ENCODE data around the gene ELMO2. TPM values are rescaled to one million over a fixed set of nuclear protein-coding genes. Genes with fewer than 3 reads are reported as not detected.

Gene ELMO2
- total RNA-seq, 1 experiment from 2014 or later = 38.5 TPM

Other genes with a start within 250 kb of the ELMO2 start
- not detected in 2 replicates for gene CDH22, start 98.1 kb downstream of the ELMO2 start, total RNA-seq (2021)
- 4.4 and 4.5 TPM in 2 replicates for gene ZNF334, start 106.9 kb upstream of the ELMO2 start, total RNA-seq (2021)
- gene OCSTAMP, start 144.0 kb upstream of the ELMO2 start, total RNA-seq (2021) = not detected in 2 replicates
- gene SLC13A3, start 244.8 kb upstream of the ELMO2 start, total RNA-seq (2021) = 1.3 and 1.4 TPM in 2 replicates

Data from A673 (cell line).